HepG2 (cell line): Measurements from ENCODE around the gene TP73. TPM values are rescaled to one million over a fixed set of nuclear protein-coding genes. Genes with fewer than 3 reads are reported as not detected.

Experiments
- EHMT2 ChIP-seq: fragments of 200-600 bp; sonication (generic); IDR thresholded peaks from 2 replicates; pipeline ENCODE4 v1.7.0; 2017; ENCODE audit warnings: antibody characterized with exemption, low read depth, low read length, borderline replicate concordance
- FOXJ3 ChIP-seq: sonication (generic); formaldehyde crosslinking; IDR thresholded peaks from 2 replicates; pipeline ENCODE4 v1.4.0; 2020; ENCODE audit warnings: missing genetic modification reagents, mild to moderate bottlenecking, borderline replicate concordance
- GTF2F1 ChIP-seq: fragments of 150-350 bp; IDR thresholded peaks from 2 replicates; pipeline ENCODE4 v1.6.1; 2014; ENCODE audit warnings: low read length
- HES4 ChIP-seq: sonication (generic); formaldehyde crosslinking; IDR thresholded peaks from 2 replicates; pipeline ENCODE4 v1.9.0; 2021; ENCODE audit warnings: mild to moderate bottlenecking, missing genetic modification reagents, borderline replicate concordance
- KAT2B ChIP-seq: fragments of 150-350 bp; IDR thresholded peaks from 2 replicates; pipeline ENCODE4 v1.6.1; 2014; ENCODE audit warnings: low read depth, low read length, borderline replicate concordance
- MBNL3 ChIP-seq: fragments of 250-450 bp; sonication (Bioruptor Pico); conservative IDR thresholded peaks from 2 replicates; pipeline ENCODE4 v1.8.0; 2022; ENCODE audit warnings: mild to moderate bottlenecking, inconsistent platforms
- MLLT10 ChIP-seq: sonication (generic); formaldehyde crosslinking; IDR thresholded peaks from 2 replicates; pipeline ENCODE4 v1.4.0; 2020; ENCODE audit warnings: missing genetic modification reagents
- NFE2L2 ChIP-seq: fragments of 150-350 bp; IDR thresholded peaks from 2 replicates; pipeline ENCODE4 v1.6.1; 2014; ENCODE audit warnings: low read length
- XRCC5 ChIP-seq: fragments of 200-400 bp; formaldehyde crosslinking; optimal IDR thresholded peaks from 2 replicates; pipeline ENCODE3; 2017; ENCODE audit warnings: mild to moderate bottlenecking, low read length
- ZNF589 ChIP-seq: sonication (generic); formaldehyde crosslinking; conservative IDR thresholded peaks from 2 replicates; pipeline ENCODE4 v1.8.0; 2022; ENCODE audit warnings: mild to moderate bottlenecking, moderate library complexity, missing genetic modification reagents
- ZNF703 ChIP-seq: sonication (generic); formaldehyde crosslinking; IDR thresholded peaks from 2 replicates; pipeline ENCODE4 v1.5.1; 2020; ENCODE audit warnings: missing genetic modification reagents, mild to moderate bottlenecking, moderate library complexity, borderline replicate concordance
- polyA plus RNA-seq, 8 experiments: library from polyadenylated mRNA; depleted of rRNA in 3 of 8; stranded (reverse) in 7 of 8; unstranded in 1 of 8; fragments of >200 nt; fragmentation: Illumina TruSeq in 4 of 8; extraction: Trizol in 4 of 8; gene quantifications; 2 replicates each; pipeline versions ENCODE4 v1.2.1 to v1.2.3, GENCODE V29; 2011 to 2016; ENCODE audit warnings: low read depth in 4 of 8, missing spikeins in 1 of 8, mixed read lengths in 1 of 8; ENCODE audit not compliant: insufficient read depth in 1 of 8
- total RNA-seq, 5 experiments: library from RNA; depleted of rRNA; stranded (reverse); fragments of >200 nt; fragmentation: Illumina TruSeq; extraction: Trizol; gene quantifications; 2 replicates each; pipeline ENCODE4 v1.2.3, GENCODE V29; 2016; ENCODE audit warnings: low read depth in 1 of 5
- TF ChIP-seq, protein P1 (sequence below): sonication (generic); formaldehyde crosslinking; IDR thresholded peaks from 2 replicates; pipeline ENCODE4 v1.5.0; 2020; ENCODE audit warnings: mild to moderate bottlenecking, missing genetic modification reagents, borderline replicate concordance
- TF ChIP-seq, protein P2 (sequence below): sonication (generic); formaldehyde crosslinking; IDR thresholded peaks from 2 replicates; pipeline ENCODE4 v1.4.0; 2020; ENCODE audit warnings: missing genetic modification reagents, borderline replicate concordance
- TF ChIP-seq, protein P3 (sequence below): sonication (generic); formaldehyde crosslinking; IDR thresholded peaks from 2 replicates; pipeline ENCODE4 v1.5.0; 2020; ENCODE audit warnings: missing genetic modification reagents, mild to moderate bottlenecking, borderline replicate concordance
- TF ChIP-seq, protein P4 (sequence below): sonication (generic); formaldehyde crosslinking; IDR thresholded peaks from 2 replicates; pipeline ENCODE4 v1.8.1; 2023; ENCODE audit warnings: mild to moderate bottlenecking, missing genetic modification reagents, borderline replicate concordance

The TP73 gene
- total and polyA plus RNA-seq, 2 of the 13 experiments (the other 11 are each of a cell fraction or from before 2014, with no cell fraction given) = 0.49 to 1.1 TPM

DNA sequence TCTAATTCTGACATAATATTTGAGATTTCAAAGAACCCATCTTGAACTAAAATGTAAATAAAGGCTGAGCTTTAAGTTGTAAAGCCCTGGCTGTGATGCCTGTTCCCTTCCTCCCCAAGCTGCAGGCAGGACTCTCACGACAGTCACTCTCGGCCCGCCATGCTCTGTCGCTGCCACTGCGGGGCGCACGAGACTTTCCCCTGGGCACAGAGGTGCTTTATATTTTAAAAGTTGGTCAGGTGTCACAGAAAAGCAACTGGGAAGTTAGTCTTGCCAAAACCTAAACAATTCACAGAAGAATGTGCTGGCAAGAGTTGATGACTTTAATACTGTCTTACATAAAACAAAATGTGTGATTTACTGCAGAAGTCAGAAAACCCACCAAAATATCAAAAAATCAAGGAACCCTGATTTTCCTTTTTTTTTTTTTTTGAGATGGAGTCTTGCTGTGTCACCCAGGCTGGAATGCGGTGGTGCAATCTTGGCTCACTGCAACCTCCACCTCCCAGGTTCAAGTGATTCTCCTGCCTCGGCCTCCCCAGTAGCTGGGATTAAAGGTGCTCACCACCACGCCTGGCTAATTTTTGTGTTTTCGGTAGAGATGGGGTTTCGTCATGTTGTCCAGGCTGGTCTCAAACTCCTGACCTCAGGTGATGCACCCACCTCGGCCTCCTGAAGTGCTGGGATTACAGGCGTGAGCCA is 133.3 kb downstream of the TP73 start (continued):
- TF ChIP-seq, protein P1, sequence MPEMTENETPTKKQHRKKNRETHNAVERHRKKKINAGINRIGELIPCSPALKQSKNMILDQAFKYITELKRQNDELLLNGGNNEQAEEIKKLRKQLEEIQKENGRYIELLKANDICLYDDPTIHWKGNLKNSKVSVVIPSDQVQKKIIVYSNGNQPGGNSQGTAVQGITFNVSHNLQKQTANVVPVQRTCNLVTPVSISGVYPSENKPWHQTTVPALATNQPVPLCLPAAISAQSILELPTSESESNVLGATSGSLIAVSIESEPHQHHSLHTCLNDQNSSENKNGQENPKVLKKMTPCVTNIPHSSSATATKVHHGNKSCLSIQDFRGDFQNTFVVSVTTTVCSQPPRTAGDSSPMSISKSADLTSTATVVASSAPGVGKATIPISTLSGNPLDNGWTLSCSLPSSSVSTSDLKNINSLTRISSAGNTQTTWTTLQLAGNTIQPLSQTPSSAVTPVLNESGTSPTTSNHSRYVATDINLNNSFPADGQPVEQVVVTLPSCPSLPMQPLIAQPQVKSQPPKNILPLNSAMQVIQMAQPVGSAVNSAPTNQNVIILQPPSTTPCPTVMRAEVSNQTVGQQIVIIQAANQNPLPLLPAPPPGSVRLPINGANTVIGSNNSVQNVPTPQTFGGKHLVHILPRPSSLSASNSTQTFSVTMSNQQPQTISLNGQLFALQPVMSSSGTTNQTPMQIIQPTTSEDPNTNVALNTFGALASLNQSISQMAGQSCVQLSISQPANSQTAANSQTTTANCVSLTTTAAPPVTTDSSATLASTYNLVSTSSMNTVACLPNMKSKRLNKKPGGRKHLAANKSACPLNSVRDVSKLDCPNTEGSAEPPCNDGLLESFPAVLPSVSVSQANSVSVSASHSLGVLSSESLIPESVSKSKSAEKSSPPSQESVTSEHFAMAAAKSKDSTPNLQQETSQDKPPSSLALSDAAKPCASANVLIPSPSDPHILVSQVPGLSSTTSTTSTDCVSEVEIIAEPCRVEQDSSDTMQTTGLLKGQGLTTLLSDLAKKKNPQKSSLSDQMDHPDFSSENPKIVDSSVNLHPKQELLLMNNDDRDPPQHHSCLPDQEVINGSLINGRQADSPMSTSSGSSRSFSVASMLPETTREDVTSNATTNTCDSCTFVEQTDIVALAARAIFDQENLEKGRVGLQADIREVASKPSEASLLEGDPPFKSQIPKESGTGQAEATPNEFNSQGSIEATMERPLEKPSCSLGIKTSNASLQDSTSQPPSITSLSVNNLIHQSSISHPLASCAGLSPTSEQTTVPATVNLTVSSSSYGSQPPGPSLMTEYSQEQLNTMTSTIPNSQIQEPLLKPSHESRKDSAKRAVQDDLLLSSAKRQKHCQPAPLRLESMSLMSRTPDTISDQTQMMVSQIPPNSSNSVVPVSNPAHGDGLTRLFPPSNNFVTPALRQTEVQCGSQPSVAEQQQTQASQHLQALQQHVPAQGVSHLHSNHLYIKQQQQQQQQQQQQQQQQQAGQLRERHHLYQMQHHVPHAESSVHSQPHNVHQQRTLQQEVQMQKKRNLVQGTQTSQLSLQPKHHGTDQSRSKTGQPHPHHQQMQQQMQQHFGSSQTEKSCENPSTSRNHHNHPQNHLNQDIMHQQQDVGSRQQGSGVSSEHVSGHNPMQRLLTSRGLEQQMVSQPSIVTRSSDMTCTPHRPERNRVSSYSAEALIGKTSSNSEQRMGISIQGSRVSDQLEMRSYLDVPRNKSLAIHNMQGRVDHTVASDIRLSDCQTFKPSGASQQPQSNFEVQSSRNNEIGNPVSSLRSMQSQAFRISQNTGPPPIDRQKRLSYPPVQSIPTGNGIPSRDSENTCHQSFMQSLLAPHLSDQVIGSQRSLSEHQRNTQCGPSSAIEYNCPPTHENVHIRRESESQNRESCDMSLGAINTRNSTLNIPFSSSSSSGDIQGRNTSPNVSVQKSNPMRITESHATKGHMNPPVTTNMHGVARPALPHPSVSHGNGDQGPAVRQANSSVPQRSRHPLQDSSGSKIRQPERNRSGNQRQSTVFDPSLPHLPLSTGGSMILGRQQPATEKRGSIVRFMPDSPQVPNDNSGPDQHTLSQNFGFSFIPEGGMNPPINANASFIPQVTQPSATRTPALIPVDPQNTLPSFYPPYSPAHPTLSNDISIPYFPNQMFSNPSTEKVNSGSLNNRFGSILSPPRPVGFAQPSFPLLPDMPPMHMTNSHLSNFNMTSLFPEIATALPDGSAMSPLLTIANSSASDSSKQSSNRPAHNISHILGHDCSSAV = no peak
- TF ChIP-seq MLLT10 (CRISPR knock-in tag) (no peak), HES4 (CRISPR knock-in tag) (no peak), EHMT2 (no peak), FOXJ3 (CRISPR knock-in tag) (no peak), NFE2L2 (no peak), MBNL3 (CRISPR knock-in tag) (no peak), XRCC5 (peak; percentile 69), ZNF703 (CRISPR knock-in tag) (no peak), GTF2F1 (no peak), ZNF589 (CRISPR knock-in tag) (no peak), KAT2B (no peak)
- TF ChIP-seq, protein P2, sequence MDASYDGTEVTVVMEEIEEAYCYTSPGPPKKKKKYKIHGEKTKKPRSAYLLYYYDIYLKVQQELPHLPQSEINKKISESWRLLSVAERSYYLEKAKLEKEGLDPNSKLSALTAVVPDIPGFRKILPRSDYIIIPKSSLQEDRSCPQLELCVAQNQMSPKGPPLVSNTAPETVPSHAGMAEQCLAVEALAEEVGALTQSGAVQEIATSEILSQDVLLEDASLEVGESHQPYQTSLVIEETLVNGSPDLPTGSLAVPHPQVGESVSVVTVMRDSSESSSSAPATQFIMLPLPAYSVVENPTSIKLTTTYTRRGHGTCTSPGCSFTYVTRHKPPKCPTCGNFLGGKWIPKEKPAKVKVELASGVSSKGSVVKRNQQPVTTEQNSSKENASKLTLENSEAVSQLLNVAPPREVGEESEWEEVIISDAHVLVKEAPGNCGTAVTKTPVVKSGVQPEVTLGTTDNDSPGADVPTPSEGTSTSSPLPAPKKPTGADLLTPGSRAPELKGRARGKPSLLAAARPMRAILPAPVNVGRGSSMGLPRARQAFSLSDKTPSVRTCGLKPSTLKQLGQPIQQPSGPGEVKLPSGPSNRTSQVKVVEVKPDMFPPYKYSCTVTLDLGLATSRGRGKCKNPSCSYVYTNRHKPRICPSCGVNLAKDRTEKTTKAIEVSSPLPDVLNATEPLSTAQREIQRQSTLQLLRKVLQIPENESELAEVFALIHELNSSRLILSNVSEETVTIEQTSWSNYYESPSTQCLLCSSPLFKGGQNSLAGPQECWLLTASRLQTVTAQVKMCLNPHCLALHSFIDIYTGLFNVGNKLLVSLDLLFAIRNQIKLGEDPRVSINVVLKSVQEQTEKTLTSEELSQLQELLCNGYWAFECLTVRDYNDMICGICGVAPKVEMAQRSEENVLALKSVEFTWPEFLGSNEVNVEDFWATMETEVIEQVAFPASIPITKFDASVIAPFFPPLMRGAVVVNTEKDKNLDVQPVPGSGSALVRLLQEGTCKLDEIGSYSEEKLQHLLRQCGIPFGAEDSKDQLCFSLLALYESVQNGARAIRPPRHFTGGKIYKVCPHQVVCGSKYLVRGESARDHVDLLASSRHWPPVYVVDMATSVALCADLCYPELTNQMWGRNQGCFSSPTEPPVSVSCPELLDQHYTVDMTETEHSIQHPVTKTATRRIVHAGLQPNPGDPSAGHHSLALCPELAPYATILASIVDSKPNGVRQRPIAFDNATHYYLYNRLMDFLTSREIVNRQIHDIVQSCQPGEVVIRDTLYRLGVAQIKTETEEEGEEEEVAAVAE (CRISPR knock-in tag) = no peak
- TF ChIP-seq, protein P3, sequence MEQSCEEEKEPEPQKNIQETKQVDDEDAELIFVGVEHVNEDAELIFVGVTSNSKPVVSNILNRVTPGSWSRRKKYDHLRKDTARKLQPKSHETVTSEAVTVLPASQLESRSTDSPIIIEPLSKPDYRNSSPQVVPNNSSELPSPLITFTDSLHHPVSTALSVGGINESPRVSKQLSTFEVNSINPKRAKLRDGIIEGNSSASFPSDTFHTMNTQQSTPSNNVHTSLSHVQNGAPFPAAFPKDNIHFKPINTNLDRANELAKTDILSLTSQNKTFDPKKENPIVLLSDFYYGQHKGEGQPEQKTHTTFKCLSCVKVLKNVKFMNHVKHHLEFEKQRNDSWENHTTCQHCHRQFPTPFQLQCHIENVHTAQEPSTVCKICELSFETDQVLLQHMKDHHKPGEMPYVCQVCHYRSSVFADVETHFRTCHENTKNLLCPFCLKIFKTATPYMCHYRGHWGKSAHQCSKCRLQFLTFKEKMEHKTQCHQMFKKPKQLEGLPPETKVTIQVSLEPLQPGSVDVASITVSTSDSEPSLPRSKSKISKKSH (CRISPR knock-in tag) = no peak
- TF ChIP-seq, protein P4, sequence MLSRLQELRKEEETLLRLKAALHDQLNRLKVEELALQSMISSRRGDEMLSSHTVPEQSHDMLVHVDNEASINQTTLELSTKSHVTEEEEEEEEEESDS (CRISPR knock-in tag) = no peak
